NB4 (cell line): ENCODE results near the gene AQP7.
"Not testable (repeated sequence)": the region's sequence is repeated elsewhere in the genome, so short reads cannot be mapped to it uniquely, and the experiment has no call there.

ENCODE experiments used
- POLR2A ChIP-seq: IDR thresholded peaks from 2 replicates; pipeline ENCODE4 v1.6.1; 2011; ENCODE audit warnings: mild to moderate bottlenecking; ENCODE audit not compliant: insufficient read length; ENCODE audit errors: extremely low read depth
- TF ChIP-seq, protein P1 (sequence below): IDR thresholded peaks from one replicate; pipeline ENCODE4 v1.5.1; 2012; ENCODE audit warnings: low read depth, low read length

GRCh38 chr9:33399047-33399446 is 3.3 kb downstream of the AQP7 start:
- TF ChIP-seq, protein P1, sequence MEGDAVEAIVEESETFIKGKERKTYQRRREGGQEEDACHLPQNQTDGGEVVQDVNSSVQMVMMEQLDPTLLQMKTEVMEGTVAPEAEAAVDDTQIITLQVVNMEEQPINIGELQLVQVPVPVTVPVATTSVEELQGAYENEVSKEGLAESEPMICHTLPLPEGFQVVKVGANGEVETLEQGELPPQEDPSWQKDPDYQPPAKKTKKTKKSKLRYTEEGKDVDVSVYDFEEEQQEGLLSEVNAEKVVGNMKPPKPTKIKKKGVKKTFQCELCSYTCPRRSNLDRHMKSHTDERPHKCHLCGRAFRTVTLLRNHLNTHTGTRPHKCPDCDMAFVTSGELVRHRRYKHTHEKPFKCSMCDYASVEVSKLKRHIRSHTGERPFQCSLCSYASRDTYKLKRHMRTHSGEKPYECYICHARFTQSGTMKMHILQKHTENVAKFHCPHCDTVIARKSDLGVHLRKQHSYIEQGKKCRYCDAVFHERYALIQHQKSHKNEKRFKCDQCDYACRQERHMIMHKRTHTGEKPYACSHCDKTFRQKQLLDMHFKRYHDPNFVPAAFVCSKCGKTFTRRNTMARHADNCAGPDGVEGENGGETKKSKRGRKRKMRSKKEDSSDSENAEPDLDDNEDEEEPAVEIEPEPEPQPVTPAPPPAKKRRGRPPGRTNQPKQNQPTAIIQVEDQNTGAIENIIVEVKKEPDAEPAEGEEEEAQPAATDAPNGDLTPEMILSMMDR = not testable (repeated sequence)
- TF ChIP-seq POLR2A = not testable (repeated sequence)
